Astrocyte of the spinal cord (primary cell): Measurements from ENCODE around the gene PYROXD2.

Experiments used
- DNase-seq: peaks from one replicate; pipeline ENCODE4 v3.0.0; 2011; ENCODE audit warnings: low read depth, low spot score
- H3K4me3 ChIP-seq: 2 replicates; pipeline ENCODE4 v1.5.1; 2011; ENCODE audit warnings: low read depth, mild to moderate bottlenecking, low read length, moderate library complexity
- CTCF ChIP-seq: IDR thresholded peaks from 2 replicates; pipeline ENCODE4 v1.5.1; 2012; ENCODE audit warnings: low read depth, mild to moderate bottlenecking, low read length, inconsistent platforms
- in situ Hi-C: cut with HindIII; loops from 2 replicates; pipeline ENCODE4 v1.10.0; 2017; ENCODE audit warnings: low sequenced_read_pairs

The PYROXD2 gene

GRCh38 chr10:98363220-98363619, 51.8 kb downstream of the PYROXD2 start:
- in situ Hi-C loops = no loop called here
- no peak for DNase-seq
- H3K4me3 ChIP-seq = no peak overlapping the region
- no peak for TF ChIP-seq CTCF

DNA sequence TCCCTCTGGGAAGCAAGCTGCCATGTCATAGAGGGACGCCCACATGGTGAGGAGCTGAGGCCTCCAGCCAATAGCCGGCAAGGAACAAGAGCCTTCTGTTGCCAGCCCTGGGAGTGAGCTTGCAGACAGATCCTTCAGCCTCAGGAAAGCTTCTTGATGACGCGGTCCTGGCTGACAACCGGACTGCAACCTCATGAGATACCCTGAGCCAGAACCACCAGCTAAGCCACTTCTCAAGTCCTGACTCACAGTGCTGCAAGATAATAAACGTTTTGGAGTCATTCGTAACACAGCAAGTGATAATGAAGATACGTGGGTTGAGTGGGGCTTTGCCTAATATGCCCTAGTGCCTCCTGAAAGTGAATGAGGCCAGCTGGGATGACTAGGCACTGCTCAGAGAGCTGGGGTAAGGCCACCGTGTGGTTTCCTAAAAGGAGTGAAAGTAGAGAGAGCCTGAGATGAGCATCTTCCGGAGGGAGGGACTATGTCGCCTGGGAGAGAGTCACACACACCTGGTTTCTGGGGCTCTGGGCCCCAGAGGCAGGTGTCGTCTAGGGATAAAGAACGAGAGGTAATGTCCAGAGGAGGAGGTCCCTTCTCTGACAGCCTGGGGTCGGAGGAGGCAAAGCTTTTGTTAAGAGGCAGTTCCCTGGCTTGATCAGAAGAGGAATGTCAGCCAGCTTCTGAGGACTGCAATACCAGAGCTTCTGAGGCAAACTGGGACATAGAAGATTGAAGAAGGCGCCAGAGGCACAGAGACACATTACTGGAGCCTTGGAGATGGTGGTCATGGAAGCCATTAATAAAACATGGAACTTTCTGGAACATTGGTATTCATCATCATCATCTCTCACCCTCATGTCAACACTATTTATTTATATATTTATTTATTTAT, 53.6 kb downstream of the PYROXD2 start:
- in situ Hi-C loops = no loop called here
- TF ChIP-seq CTCF = no peak
- H3K4me3 ChIP-seq = no peak overlapping the region
- DNase-seq = peak; percentile 96

- in situ Hi-C loops = no loop called here
- TF ChIP-seq CTCF = no peak
- peak; percentile 61 for DNase-seq
Measured at GRCh38 chr10:98357194-98357822, 57.7 kb downstream of the PYROXD2 start.

DNA sequence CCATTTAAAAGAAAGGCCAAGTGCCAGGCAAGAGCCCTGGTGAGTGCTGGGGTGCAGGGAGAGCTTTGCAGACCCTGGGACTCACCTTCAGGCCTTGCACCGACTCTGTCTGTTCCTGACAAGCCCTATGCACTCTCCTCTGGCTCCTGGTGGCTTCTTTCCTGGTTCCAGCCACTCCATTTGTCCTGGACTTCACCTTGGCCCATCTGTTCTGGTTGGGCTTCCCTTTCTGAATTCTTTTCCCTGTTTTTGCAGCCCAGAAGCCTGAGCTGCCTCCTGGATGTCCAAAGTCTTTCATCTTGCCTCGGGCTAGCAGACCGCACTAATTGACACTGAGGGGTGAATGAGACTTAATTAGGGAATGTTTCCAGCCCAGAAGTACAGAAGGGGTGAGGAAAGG, 60.5 kb downstream of the PYROXD2 start:
- in situ Hi-C loops = no loop called here
- no peak for TF ChIP-seq CTCF
- no peak overlapping the region for H3K4me3 ChIP-seq
- DNase-seq = no peak

More at GRCh38 chr10:98357194-98357822, 57.7 kb downstream of the PYROXD2 start:
- no peak overlapping the region for H3K4me3 ChIP-seq

DNA sequence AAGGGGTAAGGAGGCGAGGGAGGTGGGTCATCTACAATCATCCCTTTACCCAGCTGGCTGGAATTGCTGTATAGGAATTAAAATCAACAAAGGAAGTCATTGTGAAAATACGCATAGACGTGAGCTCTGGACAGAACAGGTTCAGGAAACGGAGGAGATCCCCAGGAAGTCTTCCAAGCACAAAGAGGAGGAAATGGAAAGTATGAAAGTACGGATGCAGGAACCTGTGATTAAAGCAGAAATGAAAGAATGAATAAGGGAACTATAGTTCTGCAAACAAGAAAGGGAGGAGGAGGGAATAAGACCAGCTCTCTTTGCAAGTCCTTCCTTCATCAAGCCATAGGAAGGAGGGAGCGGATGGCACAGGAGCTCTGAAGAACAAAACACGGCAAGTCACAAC, 61.8 kb downstream of the PYROXD2 start:
- no peak for TF ChIP-seq CTCF
- in situ Hi-C loops = no loop called here
- DNase-seq = no peak
- no peak overlapping the region for H3K4me3 ChIP-seq

GRCh38 chr10:98351831-98352402, 63.1 kb downstream of the PYROXD2 start:
- DNase-seq = no peak
- no peak for TF ChIP-seq CTCF
- in situ Hi-C loops = no loop called here
- H3K4me3 ChIP-seq = no peak overlapping the region
